Ishikawa (cell line): ENCODE measurements around the gene STK32C.

Source experiments
- CEBPB ChIP-seq: IDR thresholded peaks from 2 replicates; pipeline ENCODE4 v1.6.1; 2012
- CREB1 ChIP-seq: IDR thresholded peaks from 2 replicates; pipeline ENCODE4 v1.6.1; 2012; ENCODE audit warnings: low read depth
- EGR1 ChIP-seq: IDR thresholded peaks from 2 replicates; pipeline ENCODE4 v1.6.1; 2012
- EP300 ChIP-seq: IDR thresholded peaks from 2 replicates; pipeline ENCODE4 v1.6.1; 2012; ENCODE audit warnings: borderline replicate concordance
- FOXM1 ChIP-seq: IDR thresholded peaks from 2 replicates; pipeline ENCODE4 v1.6.1; 2012; ENCODE audit warnings: low read depth, borderline replicate concordance
- NFIC ChIP-seq: IDR thresholded peaks from 2 replicates; pipeline ENCODE4 v1.6.1; 2012
- RAD21 ChIP-seq: IDR thresholded peaks from 2 replicates; pipeline ENCODE4 v1.6.1; 2012; ENCODE audit warnings: low read depth
- TAF1 ChIP-seq: IDR thresholded peaks from 2 replicates; pipeline ENCODE4 v1.6.1; 2012; ENCODE audit warnings: low read depth, mild to moderate bottlenecking
- TCF12 ChIP-seq: IDR thresholded peaks from 2 replicates; pipeline ENCODE4 v1.6.1; 2012; ENCODE audit warnings: low read depth
- TEAD4 ChIP-seq: IDR thresholded peaks from 2 replicates; pipeline ENCODE4 v1.6.1; 2012
- YY1 ChIP-seq: IDR thresholded peaks from 2 replicates; pipeline ENCODE4 v1.6.1; 2012; ENCODE audit warnings: low read depth
- ZBTB7A ChIP-seq: IDR thresholded peaks from 2 replicates; pipeline ENCODE4 v1.6.1; 2012; ENCODE audit warnings: low read depth
- TF ChIP-seq, protein P1 (sequence below): IDR thresholded peaks from 2 replicates; pipeline ENCODE4 v1.6.1; 2012
- TF ChIP-seq, protein P2 (sequence below): IDR thresholded peaks from 2 replicates; pipeline ENCODE4 v1.6.1; 2012
- TF ChIP-seq, protein P3 (sequence below): IDR thresholded peaks from 2 replicates; pipeline ENCODE4 v1.6.1; 2012; ENCODE audit warnings: low read depth, mild to moderate bottlenecking

Gene STK32C

DNA sequence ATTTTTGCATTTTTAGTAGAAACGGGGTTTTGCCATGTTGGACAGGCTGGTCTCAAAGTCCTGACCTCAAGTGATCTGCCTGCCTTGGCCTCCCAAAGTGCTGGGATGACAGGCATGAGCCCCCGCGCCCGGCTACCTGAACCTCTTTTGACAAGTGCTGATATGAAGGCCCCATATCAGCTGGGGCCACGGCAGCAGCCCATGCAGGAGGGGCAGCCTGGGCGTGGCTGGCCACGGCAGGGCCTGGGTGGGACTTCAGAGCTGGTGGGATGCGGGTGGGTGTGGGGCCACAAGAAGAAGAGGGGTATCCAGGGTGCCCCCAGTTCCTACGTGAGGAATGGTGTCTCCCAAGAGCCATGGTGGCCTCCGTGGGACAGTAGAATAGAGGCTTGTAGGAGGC is 31.1 kb upstream of the STK32C start:
- TF ChIP-seq TAF1, result no peak
- no peak for TF ChIP-seq CEBPB
- no peak for TF ChIP-seq FOXM1
- TF ChIP-seq EP300, result no peak
- TF ChIP-seq, protein P1, sequence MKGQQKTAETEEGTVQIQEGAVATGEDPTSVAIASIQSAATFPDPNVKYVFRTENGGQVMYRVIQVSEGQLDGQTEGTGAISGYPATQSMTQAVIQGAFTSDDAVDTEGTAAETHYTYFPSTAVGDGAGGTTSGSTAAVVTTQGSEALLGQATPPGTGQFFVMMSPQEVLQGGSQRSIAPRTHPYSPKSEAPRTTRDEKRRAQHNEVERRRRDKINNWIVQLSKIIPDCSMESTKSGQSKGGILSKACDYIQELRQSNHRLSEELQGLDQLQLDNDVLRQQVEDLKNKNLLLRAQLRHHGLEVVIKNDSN, result no peak
- no peak for TF ChIP-seq EGR1
- TF ChIP-seq, protein P2, sequence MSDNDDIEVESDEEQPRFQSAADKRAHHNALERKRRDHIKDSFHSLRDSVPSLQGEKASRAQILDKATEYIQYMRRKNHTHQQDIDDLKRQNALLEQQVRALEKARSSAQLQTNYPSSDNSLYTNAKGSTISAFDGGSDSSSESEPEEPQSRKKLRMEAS, result no peak
- no peak for TF ChIP-seq CREB1
- TF ChIP-seq, protein P3, sequence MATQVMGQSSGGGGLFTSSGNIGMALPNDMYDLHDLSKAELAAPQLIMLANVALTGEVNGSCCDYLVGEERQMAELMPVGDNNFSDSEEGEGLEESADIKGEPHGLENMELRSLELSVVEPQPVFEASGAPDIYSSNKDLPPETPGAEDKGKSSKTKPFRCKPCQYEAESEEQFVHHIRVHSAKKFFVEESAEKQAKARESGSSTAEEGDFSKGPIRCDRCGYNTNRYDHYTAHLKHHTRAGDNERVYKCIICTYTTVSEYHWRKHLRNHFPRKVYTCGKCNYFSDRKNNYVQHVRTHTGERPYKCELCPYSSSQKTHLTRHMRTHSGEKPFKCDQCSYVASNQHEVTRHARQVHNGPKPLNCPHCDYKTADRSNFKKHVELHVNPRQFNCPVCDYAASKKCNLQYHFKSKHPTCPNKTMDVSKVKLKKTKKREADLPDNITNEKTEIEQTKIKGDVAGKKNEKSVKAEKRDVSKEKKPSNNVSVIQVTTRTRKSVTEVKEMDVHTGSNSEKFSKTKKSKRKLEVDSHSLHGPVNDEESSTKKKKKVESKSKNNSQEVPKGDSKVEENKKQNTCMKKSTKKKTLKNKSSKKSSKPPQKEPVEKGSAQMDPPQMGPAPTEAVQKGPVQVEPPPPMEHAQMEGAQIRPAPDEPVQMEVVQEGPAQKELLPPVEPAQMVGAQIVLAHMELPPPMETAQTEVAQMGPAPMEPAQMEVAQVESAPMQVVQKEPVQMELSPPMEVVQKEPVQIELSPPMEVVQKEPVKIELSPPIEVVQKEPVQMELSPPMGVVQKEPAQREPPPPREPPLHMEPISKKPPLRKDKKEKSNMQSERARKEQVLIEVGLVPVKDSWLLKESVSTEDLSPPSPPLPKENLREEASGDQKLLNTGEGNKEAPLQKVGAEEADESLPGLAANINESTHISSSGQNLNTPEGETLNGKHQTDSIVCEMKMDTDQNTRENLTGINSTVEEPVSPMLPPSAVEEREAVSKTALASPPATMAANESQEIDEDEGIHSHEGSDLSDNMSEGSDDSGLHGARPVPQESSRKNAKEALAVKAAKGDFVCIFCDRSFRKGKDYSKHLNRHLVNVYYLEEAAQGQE, result no peak
- no peak for TF ChIP-seq TEAD4
- no peak for TF ChIP-seq NFIC
- no peak for TF ChIP-seq RAD21
- TF ChIP-seq TCF12, result no peak
- TF ChIP-seq YY1, result no peak
- no peak for TF ChIP-seq ZBTB7A

DNA sequence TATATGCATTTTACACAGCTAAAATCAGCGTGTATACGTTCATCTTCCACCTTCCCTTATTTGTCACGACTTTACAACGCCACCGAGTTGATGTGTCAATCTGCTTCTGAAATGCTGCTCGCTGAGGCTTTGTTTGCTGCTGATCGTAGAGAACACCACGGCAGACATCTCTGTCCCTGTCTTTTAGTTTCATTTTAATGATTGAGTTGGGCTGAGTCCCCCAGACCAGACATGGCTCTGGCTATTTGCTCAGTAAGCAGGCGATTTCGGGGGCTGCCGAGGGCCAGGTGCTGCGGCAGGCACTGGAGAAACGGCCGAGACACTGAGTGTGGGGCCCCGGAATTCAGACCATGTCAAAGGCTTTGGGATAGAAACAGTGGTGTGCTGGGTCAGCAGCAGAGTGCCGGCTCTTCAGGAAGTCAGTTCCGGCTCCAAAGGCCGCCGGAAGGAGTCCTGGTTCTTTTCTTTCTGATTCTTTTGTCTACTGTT is 29.2 kb upstream of the STK32C start:
- TF ChIP-seq, protein P3, result no peak
- TF ChIP-seq EP300, result no peak

DNA sequence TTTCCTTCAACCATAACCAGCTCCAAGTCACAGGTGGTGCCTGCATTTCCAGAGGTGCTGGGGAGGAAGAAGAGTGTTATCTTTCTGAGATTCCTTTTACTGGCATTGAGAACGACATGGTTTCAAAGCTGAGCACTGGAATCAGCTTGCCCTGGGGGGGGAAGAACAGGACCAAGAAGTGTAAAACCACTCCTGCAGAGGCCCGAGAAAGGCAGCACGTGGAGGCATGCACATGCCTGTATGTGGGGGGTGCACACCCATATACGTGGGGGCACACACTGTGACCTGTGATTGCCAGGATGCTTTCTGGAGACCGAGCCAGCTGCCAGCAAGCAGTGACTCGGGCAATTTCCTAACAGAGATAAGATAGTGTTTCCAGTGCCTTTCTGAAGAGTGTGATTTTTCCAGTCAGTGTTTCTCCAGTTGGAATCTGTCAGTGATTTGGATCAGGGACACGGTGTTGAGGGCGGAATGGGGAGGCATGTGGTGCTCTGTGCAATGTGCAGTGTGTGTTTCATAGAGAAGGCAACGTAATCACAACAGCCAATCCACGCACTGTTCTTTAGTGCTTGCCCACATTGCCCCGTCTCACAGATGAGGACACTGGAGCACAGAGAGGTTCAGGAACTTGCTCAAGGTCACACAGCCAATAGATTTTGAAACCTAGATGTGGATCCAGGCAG is 28.5 kb upstream of the STK32C start:
- TF ChIP-seq, protein P2, result no peak
- TF ChIP-seq TAF1 (no peak), NFIC (no peak), EP300 (no peak), YY1 (no peak)
- TF ChIP-seq, protein P3, result no peak

DNA sequence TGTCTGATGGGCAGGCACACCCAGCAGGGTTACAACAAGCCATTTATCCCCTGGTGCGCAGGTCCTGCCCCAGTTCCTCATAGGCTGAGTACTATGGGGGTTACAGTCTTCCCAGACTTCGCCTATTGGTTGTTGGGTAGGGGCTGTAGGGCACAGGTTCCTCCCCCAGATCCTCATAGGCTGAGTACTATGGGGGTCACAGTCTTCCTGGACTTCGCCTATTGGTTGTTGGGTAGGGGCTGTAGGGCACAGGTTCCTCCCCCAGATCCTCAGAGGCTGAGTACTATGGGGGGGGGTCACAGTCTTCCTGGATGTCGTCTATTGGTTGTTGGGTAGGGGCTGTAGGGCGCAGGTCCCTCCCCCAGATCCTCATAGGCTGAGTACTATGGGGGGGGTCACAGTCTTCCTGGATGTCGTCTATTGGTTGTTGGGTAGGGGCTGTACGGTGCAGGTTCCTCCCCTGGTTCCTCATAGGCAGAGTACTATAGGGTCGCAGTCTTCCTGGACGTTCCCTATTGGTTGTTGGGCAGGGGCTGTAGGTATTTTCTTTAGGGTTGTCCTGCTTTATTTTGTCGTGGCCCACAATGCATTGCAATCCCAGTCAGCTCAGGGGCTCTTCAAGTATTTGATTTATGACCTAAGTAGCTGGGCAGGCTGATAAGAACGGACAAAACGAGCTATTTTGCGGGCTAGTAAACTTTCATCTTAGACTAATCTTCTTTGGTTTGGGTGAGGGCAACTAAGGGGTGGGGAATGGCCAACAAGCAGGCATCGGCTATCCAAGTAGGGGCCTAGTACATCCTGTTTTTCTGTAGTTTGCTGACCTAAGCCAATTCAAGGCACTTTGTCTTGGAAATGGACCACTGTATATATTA is 27.7 kb upstream of the STK32C start:
- TF ChIP-seq, protein P1, result no peak
- TF ChIP-seq TCF12 (no peak), RAD21 (no peak), NFIC (no peak), CEBPB (no peak), CREB1 (no peak), EP300 (no peak)
- TF ChIP-seq, protein P3, result no peak
